HepG2 (cell line): ENCODE results near the gene PREP. TPM values are rescaled to one million over a fixed set of nuclear protein-coding genes. Genes with fewer than 3 reads are reported as not detected.

Source experiments
- ATAC-seq: fragments of 200-7000 bp; cut with Tn5 transposase; 3 replicates; pipeline ENCODE4 v1.9.1; 2020; ENCODE audit warnings: mild to moderate bottlenecking, moderate library complexity
- BruUV-seq: library from RNA; stranded (reverse); fragments of 400-500 nt; replicated peaks from 2 replicates; lab custom pipeline; 2021; lab: Mats Ljungman, UMichigan
- CTCF ChIA-PET: fragments of 300-600 bp; formaldehyde crosslinking; extraction: SDS; loops from one replicate; lab custom pipeline; 2021; ENCODE audit warnings: low total read pairs, inconsistent platforms, low intra/inter-chr PET ratio; lab: Yijun Ruan, JAX
- POLR2A ChIA-PET: fragments of 350-600 bp; sonication (Branson Sonifier 250); formaldehyde crosslinking; loops from one replicate; lab custom pipeline; 2020; ENCODE audit warnings: antibody characterized with exemption, inconsistent platforms; lab: Yijun Ruan, JAX
- DNase-seq: peaks from one replicate; pipeline ENCODE4 v3.0.0-alpha.2; 2015; ENCODE audit warnings: low spot score
- FAIRE-seq: peaks from 3 replicates; lab custom pipeline; 2011; peaks lifted over from hg19 to GRCh38; lab: Jason Lieb, UNC
- H2AFZ ChIP-seq: one replicate; pipeline ENCODE4 v1.6.1; 2011; ENCODE audit warnings: low read length, inconsistent platforms
- H3K27ac ChIP-seq: fragments of 300-600 bp; 3 replicates; pipeline ENCODE4 v1.8.0; 2011; ENCODE audit warnings: mixed run types, mild to moderate bottlenecking, mixed read lengths, low read length, inconsistent platforms; ENCODE audit not compliant: insufficient read depth; ENCODE audit errors: extremely low read length
- H3K27me3 ChIP-seq, 2 experiments: fragments of 200-600 bp in 1 of 2; 2 replicates in 1 of 2; 3 replicates in 1 of 2; pipeline versions ENCODE4 v1.6.0 to v1.8.0; 2011; ENCODE audit warnings: low read length in 2 of 2, mild to moderate bottlenecking in 2 of 2, moderate library complexity in 2 of 2, inconsistent platforms in 1 of 2; ENCODE audit not compliant: insufficient read depth in 2 of 2, control insufficient read depth in 1 of 2
- H3K36me3 ChIP-seq, 2 experiments: fragments of 200-600 bp in 1 of 2; replicated peaks in 1 of 2; 2 replicates in 1 of 2; 3 replicates in 1 of 2; pipeline versions ENCODE4 v1.5.1 to v1.8.0; 2011; ENCODE audit warnings: low read length in 2 of 2, inconsistent platforms in 1 of 2; ENCODE audit not compliant: insufficient read depth in 2 of 2, control insufficient read depth in 1 of 2
- H3K4me1 ChIP-seq: 2 replicates; pipeline ENCODE4 v1.5.1; 2012; ENCODE audit warnings: low read length, inconsistent platforms; ENCODE audit not compliant: insufficient read depth
- H3K4me2 ChIP-seq: 2 replicates; pipeline ENCODE4 v1.6.0; 2011; ENCODE audit warnings: low read depth, low read length, inconsistent platforms
- H3K4me3 ChIP-seq, 3 experiments: fragments of 200-600 bp in 1 of 3; sonication (generic), shearing (Covaris generic) in 1 of 3; replicated peaks in 1 of 3; 2 replicates each; pipeline ENCODE4 v1.5.1; 2011 to 2016; ENCODE audit warnings: low read length in 3 of 3, inconsistent platforms in 2 of 3, low read depth in 2 of 3, mild to moderate bottlenecking in 2 of 3, control low read depth in 1 of 3, mixed read lengths in 1 of 3; ENCODE audit not compliant: insufficient read depth in 1 of 3
- H3K79me2 ChIP-seq: one replicate; pipeline ENCODE4 v1.6.1; 2011; ENCODE audit warnings: low read length, inconsistent platforms; ENCODE audit not compliant: insufficient read depth
- H3K9ac ChIP-seq: 2 replicates; pipeline ENCODE4 v1.6.0; 2011; ENCODE audit warnings: mild to moderate bottlenecking, low read depth, low read length, inconsistent platforms; ENCODE audit not compliant: insufficient read depth
- H3K9me3 ChIP-seq: 2 replicates; pipeline ENCODE4 v1.5.1; 2012; ENCODE audit warnings: mild to moderate bottlenecking, low read length
- H4K20me1 ChIP-seq: 2 replicates; pipeline ENCODE4 v1.6.0; 2011; ENCODE audit warnings: inconsistent platforms, mild to moderate bottlenecking, low read length, moderate library complexity; ENCODE audit not compliant: insufficient read depth
- ATF7 ChIP-seq, 2 experiments: fragments of 450-650 bp in 1 of 2; sonication (generic) in 1 of 2; formaldehyde crosslinking in 1 of 2; IDR thresholded peaks; 2 replicates each; pipeline versions ENCODE4 v1.4.0 to v1.6.1; 2016 to 2020; ENCODE audit warnings: antibody characterized with exemption in 1 of 2, mild to moderate bottlenecking in 1 of 2, missing genetic modification reagents in 1 of 2
- HNF4A ChIP-seq: sonication (generic); formaldehyde crosslinking; IDR thresholded peaks from 2 replicates; pipeline ENCODE4 v1.4.0; 2020; ENCODE audit warnings: missing genetic modification reagents
- PPARG ChIP-seq: conservative IDR thresholded peaks from 2 replicates; pipeline ENCODE4 v1.6.1; 2016; ENCODE audit warnings: missing biosample characterization, missing genetic modification reagents
- ZNF180 ChIP-seq: sonication (generic); formaldehyde crosslinking; IDR thresholded peaks from 2 replicates; pipeline ENCODE4 v1.4.0; 2020; ENCODE audit warnings: low read depth, missing genetic modification reagents, borderline replicate concordance
- ZNF264 ChIP-seq: sonication (generic); formaldehyde crosslinking; IDR thresholded peaks from 2 replicates; pipeline ENCODE4 v1.4.0; 2020; ENCODE audit warnings: missing genetic modification reagents
- ZNF382 ChIP-seq: sonication (generic); formaldehyde crosslinking; IDR thresholded peaks from 2 replicates; pipeline ENCODE4 v1.5.0; 2020; ENCODE audit warnings: missing genetic modification reagents, mild to moderate bottlenecking, borderline replicate concordance
- WGBS: methylation state at CpG from one replicate; pipeline ENCODE4 v1.1.6; 2017; ENCODE audit warnings: low lambda C conversion rate; 5-methylcytosine and 5-hydroxymethylcytosine counted together
- in situ Hi-C: cut with HindIII; loops from 2 replicates; pipeline ENCODE4 v1.10.0; 2017; ENCODE audit warnings: low pct_unique_long_range_greater_than_20kb; ENCODE audit not compliant: extremely low pct_ligation_motif_present
- intact Hi-C: fragments of 100-400 bp; cut with micrococcal nuclease; formaldehyde crosslinking; loops from one replicate; pipeline ENCODE4 v1.10.0; 2022; ENCODE audit not compliant: unreplicated experiment
- polyA plus RNA-seq, 8 experiments: library from polyadenylated mRNA; depleted of rRNA in 3 of 8; stranded (reverse) in 7 of 8; unstranded in 1 of 8; fragments of >200 nt; fragmentation: Illumina TruSeq in 4 of 8; extraction: Trizol in 4 of 8; gene quantifications; 2 replicates each; pipeline versions ENCODE4 v1.2.1 to v1.2.3, GENCODE V29; 2011 to 2016; ENCODE audit warnings: low read depth in 4 of 8, missing spikeins in 1 of 8, mixed read lengths in 1 of 8; ENCODE audit not compliant: insufficient read depth in 1 of 8
- total RNA-seq, 5 experiments: library from RNA; depleted of rRNA; stranded (reverse); fragments of >200 nt; fragmentation: Illumina TruSeq; extraction: Trizol; gene quantifications; 2 replicates each; pipeline ENCODE4 v1.2.3, GENCODE V29; 2016; ENCODE audit warnings: low read depth in 1 of 5
- TF ChIP-seq, protein P1 (sequence below): sonication (generic); formaldehyde crosslinking; IDR thresholded peaks from 2 replicates; pipeline ENCODE4 v1.4.0; 2020; ENCODE audit warnings: low read depth, mild to moderate bottlenecking, missing genetic modification reagents
- TF ChIP-seq, protein P2 (sequence below): sonication (generic); formaldehyde crosslinking; IDR thresholded peaks from 2 replicates; pipeline ENCODE4 v1.4.0; 2020; ENCODE audit warnings: mild to moderate bottlenecking, missing genetic modification reagents, borderline replicate concordance

Gene PREP
- total and polyA plus RNA-seq, 2 of the 13 experiments (the other 11 are each of a cell fraction or from before 2014, with no cell fraction given): 12.6 to 15.9 TPM

DNA sequence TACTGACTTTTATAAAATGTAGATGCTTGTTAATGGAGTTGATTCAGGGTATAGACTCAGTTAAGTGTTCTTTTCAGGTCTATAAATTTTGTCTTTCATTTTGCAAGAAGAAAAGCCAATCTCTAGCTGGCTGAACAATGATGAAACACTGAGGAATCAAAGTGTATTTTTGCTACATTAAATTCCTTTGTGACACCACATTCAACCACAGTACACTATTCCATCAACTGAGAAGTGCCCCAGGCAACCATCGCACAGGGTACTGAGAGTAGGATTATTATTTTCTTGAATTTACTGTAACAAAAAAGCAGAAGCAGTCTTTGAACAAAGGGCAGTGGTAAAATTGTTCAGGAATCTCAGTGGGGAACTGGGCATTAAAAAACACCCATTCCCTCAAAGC is 83.6 kb downstream of the PREP start (continued):
- TF ChIP-seq, protein P1, sequence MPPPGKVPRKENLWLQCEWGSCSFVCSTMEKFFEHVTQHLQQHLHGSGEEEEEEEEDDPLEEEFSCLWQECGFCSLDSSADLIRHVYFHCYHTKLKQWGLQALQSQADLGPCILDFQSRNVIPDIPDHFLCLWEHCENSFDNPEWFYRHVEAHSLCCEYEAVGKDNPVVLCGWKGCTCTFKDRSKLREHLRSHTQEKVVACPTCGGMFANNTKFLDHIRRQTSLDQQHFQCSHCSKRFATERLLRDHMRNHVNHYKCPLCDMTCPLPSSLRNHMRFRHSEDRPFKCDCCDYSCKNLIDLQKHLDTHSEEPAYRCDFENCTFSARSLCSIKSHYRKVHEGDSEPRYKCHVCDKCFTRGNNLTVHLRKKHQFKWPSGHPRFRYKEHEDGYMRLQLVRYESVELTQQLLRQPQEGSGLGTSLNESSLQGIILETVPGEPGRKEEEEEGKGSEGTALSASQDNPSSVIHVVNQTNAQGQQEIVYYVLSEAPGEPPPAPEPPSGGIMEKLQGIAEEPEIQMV: no peak

DNA sequence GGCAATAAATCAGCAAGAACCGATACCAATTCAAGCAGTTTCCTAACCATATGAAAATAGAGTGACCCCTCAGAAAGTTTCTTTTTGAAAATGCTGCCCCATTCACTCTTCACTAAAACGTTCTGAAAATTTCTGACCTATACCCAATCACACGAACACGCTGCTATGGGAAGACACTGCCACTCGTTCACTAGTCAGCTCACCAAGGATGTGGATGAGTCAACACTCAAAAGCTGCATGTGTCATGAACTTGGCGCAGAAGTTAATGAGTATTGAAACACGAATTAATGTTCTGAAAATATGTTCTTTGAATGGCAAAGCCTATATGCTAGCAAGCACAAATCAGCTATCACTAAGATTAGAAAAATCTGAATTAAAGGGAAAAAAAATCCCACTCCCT is 84.2 kb downstream of the PREP start:
- H3K27me3 ChIP-seq: no peaks in the 10 kb centered on the region
- ATAC-seq (no peak), FAIRE-seq (no peak), DNase-seq (no peak)
- BruUV-seq: no TSS peak
- H3K27ac ChIP-seq: no peak overlapping the region
- H2AFZ ChIP-seq: no peak overlapping the region
- H3K9me3 ChIP-seq: no peaks in the 10 kb centered on the region
- H3K4me2 ChIP-seq: no peak overlapping the region
- 93% methylated on average over 7 of the region's 7 CpGs for WGBS
- no peak for TF ChIP-seq PPARG (CRISPR knock-in tag)
- TF ChIP-seq, protein P2, sequence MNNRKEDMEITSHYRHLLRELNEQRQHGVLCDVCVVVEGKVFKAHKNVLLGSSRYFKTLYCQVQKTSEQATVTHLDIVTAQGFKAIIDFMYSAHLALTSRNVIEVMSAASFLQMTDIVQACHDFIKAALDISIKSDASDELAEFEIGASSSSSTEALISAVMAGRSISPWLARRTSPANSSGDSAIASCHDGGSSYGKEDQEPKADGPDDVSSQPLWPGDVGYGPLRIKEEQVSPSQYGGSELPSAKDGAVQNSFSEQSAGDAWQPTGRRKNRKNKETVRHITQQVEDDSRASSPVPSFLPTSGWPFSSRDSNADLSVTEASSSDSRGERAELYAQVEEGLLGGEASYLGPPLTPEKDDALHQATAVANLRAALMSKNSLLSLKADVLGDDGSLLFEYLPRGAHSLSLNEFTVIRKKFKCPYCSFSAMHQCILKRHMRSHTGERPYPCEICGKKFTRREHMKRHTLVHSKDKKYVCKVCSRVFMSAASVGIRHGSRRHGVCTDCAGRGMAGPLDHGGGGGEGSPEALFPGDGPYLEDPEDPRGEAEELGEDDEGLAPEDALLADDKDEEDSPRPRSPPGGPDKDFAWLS (CRISPR knock-in tag): no peak
- no peak for TF ChIP-seq ATF7 (IDR thresholded peaks at IDR 0.05)
- no peak for TF ChIP-seq ATF7 (CRISPR knock-in tag; IDR thresholded peaks at IDR 0.05)
- TF ChIP-seq ZNF180: no peak
- no peak for TF ChIP-seq HNF4A (CRISPR knock-in tag)
- no peak for TF ChIP-seq ZNF382 (CRISPR knock-in tag)
- TF ChIP-seq ZNF264 (CRISPR knock-in tag): no peak
- H3K36me3 ChIP-seq: peaks cover 7 to 57% of the 10 kb centered on the region in 2 experiments
- no peaks in the 10 kb centered on the region; the same call in 1 of the 2 replicates for H4K20me1 ChIP-seq
- in situ Hi-C loops (no loop called here), intact Hi-C loops (loop anchor here (1.0 to 5.0 kb wide), 4 partner anchors 54 to 231 kb away; partner anchors contain the start of gene PREP)
- no peak overlapping the region for H3K4me3 ChIP-seq
- ChIA-PET CTCF (no interaction called here), POLR2A (no interaction called here)
- no peaks in the 10 kb centered on the region for H3K79me2 ChIP-seq
- H3K4me1 ChIP-seq: no peaks in the 10 kb centered on the region; the same call in 1 of the 2 replicates
- H3K9ac ChIP-seq: no peak overlapping the region
